ENCODE results near the gene ABCB7.
"Not testable (repeated sequence)": the region's sequence is repeated elsewhere in the genome, so short reads cannot be mapped to it uniquely, and the experiment has no call there.

ABCB7 gene

DNA sequence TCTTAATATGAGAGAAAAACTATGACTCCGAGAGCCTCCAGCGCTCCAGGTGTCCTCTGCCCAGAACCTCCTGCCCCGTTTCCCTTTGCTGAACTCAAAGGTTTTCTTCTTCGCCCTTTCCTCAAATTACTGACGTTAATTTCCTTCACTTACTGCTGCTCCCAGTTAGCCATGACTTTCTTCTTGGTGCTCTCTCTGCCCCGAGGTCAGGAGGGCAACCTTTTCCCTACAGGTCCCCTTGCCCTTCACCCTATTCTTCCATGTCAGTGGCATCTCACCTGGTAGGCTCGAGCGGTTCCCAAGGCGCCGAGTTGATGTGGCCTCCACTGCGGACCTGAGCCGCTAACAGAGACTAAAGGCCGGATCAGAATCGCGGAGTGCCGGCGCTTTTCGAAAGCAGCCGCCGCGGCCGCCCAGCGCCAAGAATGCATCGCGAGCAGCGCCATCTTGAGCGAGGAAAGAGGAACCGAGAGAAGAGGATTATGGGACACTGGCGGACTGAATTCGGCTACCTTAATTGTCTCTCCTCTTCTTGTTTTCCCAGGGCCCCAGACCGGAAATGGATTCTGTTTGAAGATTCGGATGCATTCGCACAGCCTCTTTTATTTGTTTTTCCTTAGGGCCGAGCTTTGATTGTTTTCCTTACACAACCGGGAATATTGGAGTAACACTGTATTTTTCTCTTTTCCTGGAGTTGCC, at the start of gene ABCB7:
Gene ABCB7, minus strand, starts transcription at position 457 of the 699 bp plus-strand sequence. Its CDS starts 11 bp downstream, at position 446.
- peak; percentile 49 to 63 for DNase-seq

GRCh38 chrX:75188415-75189206, 32.5 kb upstream of the ABCB7 start:
- DNase-seq: not testable (repeated sequence)

GRCh38 chrX:75181721-75182120, 25.6 kb upstream of the ABCB7 start:
- DNase-seq: no peak

GRCh38 chrX:75179536-75180293, 23.6 kb upstream of the ABCB7 start:
- not testable (repeated sequence) for DNase-seq

DNA sequence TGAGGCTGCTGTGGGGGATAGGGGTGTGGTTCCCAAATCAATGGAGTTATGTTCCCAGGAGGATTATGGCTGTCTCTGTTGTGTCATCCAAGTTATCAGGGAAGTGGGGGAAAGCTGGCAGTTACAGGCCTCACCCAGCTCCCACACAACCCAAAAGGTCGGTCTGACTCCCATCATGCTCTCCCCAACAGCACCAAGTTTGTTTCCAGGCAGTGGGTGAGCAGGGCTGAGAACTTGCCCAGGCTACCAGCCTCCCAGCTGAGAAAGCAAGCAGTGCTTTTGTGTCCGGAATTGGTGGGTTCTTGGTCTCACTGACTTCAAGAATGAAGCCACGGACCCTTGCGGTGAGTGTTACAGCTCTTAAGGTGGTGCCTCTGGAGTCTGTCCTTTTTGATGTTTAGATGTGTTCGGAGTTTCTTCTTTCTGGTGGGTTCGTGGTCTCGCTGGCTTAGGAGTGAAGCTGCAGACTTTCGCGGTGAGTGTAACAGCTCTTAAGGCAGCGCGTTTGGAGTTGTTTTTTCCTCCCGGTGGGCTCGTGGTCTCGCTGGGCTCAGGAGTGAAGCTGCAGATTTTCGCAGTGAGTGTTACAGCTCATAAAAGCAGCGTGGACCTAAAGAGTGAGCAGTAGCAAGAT, 16.3 kb upstream of the ABCB7 start:
- DNase-seq: not testable (repeated sequence)

GRCh38 chrX:75158054-75158453, 2.0 kb upstream of the ABCB7 start:
- no peak for DNase-seq

DNA sequence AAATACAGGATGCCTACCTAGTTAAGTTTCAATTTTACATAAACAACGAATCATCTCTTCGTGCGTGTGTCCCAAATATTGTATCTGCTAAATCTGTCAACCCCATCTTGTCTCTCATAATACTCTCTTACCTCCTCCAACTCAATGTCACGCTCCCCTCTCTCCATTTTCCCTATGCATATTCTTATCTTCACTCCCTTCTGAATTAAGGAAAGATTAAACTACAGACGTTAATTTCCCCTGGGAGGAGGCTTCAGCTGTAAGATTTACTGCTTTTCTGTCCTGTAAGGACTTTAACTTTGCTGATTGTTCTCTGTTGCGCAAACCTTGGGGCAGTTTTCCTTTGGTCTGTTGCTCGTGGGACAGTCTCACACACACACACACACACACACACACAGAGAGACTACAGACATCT, 455 bp upstream of the ABCB7 start:
- no peak for DNase-seq

DNA sequence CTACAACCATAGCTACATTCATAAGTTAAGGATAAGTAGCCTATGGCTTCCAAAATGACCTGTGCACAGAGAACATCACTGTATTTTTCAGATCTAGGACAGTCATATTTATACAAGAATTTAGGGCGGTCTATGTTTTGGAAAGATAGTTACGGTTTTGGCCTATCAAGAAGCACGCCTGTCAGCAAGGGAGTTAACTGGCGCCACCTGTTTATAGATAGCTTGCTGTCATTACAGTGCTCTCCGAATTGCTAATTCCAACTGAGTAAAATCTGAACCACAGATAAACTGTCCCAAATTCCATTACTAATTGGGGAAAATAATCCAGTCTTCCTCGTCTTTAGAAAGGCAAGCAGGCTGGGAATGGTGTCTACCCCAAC, 646 bp downstream of the ABCB7 start:
- no peak for DNase-seq

DNA sequence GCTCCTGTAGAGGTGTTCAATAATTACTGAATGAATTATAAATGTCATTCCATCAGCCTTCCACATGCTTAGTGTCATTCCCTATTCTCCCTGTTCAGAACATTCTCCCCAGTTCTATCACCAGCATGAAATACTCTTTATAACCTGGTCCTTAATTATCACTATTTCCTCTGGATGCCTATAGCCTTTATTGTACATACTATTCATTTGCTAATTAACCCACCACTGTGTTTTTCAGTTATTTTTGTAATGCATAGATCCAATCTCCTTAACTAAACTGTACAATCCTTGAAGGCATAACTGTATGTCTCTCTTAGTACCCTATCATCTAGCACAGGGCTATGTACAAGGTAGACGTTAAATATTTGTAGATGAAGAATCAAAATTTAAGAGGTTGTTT, 1.2 kb downstream of the ABCB7 start:
- no peak for DNase-seq

- DNase-seq: no peak
Measured at GRCh38 chrX:75151827-75152592, 4.1 kb downstream of the ABCB7 start.

DNA sequence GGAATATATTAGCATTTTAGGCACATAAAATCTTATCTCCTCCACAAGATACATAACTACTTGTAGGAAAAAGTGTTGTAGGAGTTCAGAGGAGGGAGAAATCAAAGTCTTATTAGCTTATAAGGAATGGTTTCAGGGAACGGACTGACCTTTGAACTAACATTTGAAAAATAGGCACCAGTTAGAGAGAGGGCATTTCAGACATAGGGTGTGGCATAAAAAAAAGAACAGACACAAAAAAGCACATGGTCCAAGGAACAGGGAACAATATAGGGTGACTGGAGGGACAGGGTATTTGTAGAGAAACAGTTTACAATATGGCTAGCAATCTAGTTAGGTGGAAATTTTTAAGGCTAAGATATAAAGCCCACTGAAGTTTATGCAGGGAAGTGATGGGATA, 6.4 kb downstream of the ABCB7 start:
- DNase-seq: no peak

DNA sequence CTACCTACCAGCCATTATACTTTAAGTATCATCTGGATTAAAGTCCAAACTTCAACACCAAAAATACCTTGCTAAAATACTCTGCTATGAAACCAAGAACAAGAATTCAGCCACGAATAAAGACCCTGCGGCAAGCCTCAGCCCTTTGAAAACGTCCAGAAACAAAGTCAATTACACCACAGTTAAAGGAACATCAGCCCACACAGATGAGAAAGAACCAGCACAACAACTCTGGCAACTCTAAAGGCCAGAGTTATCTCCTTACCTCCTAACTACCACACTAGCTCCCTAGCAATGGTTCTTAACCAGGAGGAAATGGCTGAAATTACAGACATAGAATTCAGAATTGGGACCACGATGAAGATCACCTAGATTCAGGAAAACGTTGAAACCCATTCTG, 23.4 kb downstream of the ABCB7 start:
- DNase-seq: no peak

DNA sequence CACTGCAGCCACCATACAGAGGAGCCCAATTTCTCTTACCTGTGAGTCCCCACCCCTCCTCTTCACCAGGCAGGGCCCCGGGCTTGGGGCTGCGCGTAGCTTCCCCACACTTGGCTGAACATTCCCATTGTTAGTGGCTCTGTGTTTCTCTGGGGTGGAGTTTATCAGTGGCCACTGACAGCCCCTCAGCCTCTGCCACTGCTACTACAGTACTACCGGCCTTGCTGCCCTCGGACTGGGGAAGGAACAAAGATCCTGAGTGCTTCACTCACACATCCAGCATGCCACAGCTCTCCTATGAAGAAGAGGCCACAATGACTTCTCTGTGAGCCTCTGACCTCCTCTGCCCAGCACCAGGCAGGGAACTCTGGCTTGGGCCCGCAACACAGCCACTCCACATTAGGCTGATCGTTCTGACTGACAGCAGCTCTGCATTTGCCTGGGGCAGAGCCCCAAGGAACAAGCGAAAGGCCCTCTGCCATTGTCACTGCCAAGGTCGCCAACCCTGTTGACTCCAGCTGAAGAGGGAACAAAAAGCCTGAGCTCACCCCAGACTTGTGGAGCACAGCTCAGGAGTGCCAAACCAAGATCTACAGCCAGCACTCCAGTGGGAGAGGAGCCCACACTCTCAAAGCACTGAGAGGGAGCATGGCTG, 24.0 kb downstream of the ABCB7 start:
- no peak for DNase-seq

- DNase-seq: not testable (repeated sequence)
Measured at GRCh38 chrX:75129069-75129468, 27.0 kb downstream of the ABCB7 start.

DNA sequence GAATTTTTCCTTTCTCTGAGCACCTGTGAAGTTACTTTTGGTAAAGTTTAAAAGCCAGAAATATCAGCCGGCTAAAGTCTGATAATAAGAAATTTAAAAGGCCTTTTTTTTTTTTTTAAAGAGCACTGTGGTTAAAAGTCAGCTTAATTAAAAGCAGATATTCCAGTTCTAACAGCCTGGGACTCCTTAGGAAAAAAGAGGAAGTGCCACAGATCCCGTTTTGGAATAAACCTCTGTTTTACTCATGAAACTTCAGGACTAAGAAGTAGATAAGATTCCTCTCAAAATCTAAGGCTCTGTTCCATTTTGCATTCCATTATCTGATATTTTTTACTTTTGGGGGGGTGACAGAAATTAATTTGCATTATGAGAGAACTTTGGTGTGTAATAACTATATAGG, 37.8 kb downstream of the ABCB7 start:
- DNase-seq: no peak

GRCh38 chrX:75115707-75116413, 40.2 kb downstream of the ABCB7 start:
- no peak for DNase-seq

GRCh38 chrX:75114638-75115037, 41.4 kb downstream of the ABCB7 start:
- no peak for DNase-seq

DNA sequence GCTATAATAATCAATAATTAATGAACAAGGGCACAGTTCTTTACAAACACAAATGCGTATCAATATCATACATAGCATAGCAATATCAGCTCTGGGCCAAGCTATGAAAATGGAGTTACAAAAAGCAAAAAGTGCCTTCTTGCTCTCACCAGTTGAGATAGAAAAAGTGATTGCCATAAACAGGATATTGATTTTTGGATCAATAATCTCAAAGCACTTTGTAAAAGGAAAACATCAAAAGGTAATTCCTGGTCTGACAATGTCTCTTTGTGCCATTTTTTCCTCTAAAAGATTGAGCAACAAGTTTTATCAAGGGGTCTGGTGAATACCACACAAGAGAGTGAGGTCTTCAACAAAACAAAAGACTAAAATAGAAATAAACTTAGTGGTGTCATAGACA, 42.4 kb downstream of the ABCB7 start:
- DNase-seq: no peak

DNA sequence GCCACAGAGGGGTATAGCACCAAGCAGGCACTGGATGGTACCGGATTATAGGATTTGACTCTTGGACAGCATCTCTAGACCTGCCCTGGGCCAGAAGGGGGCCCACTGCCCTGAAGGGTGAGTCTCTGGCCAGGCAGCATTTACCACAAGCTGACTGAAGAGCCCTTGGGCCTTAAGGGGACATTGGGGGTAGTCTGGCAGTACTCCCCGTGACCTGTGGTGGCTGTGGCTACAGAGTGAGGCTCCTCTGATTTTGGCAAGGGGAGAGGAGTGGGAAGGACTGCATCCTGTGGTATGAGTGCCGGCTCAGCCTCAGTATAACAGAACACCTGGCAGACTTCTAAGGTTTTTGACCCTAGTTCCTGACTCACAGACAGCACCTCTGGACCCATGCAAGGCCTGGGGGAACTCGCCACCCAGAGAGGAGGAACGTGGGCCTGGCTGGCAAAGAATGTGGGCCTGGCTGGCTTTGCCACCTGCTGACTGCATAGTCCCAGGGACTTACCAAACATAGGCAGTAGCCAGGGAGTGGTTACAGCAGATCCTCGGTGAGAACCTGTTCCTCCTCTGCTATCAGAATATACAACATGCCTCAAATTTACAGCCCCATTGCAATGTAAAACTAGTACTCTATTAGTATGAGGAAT, 48.1 kb downstream of the ABCB7 start:
- DNase-seq: no peak

DNA sequence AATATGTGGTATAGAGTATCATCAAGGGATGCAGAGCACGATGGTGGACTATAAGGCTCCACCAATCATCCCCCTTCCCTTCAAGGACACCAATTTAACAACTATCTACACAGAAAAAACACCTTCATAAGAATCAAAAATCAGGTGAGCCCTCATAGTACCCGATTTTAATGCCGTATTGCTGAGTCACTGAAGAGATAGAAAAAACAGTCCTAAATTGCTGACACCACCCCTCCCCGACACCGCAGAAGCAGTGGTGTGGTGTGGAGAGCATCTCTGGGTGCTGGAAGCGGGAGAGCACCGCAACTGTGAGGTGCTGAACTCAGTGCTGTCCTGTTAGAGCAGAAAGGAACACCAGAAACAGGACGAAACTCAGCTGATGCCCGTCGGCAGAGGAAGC, 49.3 kb downstream of the ABCB7 start:
- no peak for DNase-seq

DNA sequence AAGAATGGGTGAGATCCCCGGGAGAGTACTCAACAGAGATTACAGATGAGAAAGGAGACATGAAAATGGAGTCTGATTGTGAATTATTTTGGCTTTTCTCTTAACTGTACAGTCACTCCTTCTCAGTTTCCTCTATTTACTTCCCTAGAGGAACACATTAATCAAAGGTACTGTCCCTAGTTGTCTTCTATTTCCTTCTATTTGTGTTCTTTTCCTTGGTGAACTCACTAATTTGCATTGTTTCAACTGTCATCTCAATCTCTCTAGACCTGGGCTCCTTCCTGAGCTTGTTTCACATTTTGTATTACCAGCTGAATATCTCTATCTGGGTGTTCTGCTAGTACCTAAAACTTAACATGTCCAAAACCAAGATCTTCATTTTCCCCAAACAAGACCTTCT, 59.8 kb downstream of the ABCB7 start:
- DNase-seq: no peak

All from stimulated activated CD4-positive, alpha-beta T cell treated with anti-CD3 and anti-CD28 coated beads, Interleukin-2, amount 100 ng/mL, for 24 hours (primary cell).